Endodermal cell (in vitro differentiated cells): ENCODE results near the gene KRTAP29-1. TPM values are rescaled to one million over a fixed set of nuclear protein-coding genes. Genes with fewer than 3 reads are reported as not detected.
"Not testable (repeated sequence)": the region's sequence is repeated elsewhere in the genome, so short reads cannot be mapped to it uniquely, and the experiment has no call there.

Experiments
- DNase-seq: peaks from one replicate; pipeline ENCODE4 v3.0.0-alpha.2; 2017
- H3K27ac ChIP-seq: 2 replicates; pipeline ENCODE4 v1.5.1; 2013; ENCODE audit warnings: mild to moderate bottlenecking, low read depth, low read length, moderate library complexity
- H3K27me3 ChIP-seq: 2 replicates; pipeline ENCODE4 v1.6.1; 2013; ENCODE audit warnings: mild to moderate bottlenecking, low read length, moderate library complexity; ENCODE audit not compliant: insufficient read depth, control insufficient read depth, poor library complexity, severe bottlenecking
- H3K36me3 ChIP-seq: 2 replicates; pipeline ENCODE4 v1.7.0; 2013; ENCODE audit warnings: mild to moderate bottlenecking, low read length, moderate library complexity; ENCODE audit not compliant: control insufficient read depth, insufficient read depth
- H3K4me1 ChIP-seq: one replicate; pipeline ENCODE4 v1.7.0; 2013; ENCODE audit warnings: low read length; ENCODE audit not compliant: control insufficient read depth, insufficient read depth
- H3K4me3 ChIP-seq: 2 replicates; pipeline ENCODE4 v1.5.1; 2013; ENCODE audit warnings: mild to moderate bottlenecking, low read length, moderate library complexity
- H3K9ac ChIP-seq: 2 replicates; pipeline ENCODE4 v1.6.1; 2013; ENCODE audit warnings: mild to moderate bottlenecking, low read length, moderate library complexity; ENCODE audit not compliant: poor library complexity, severe bottlenecking; ENCODE audit errors: extremely low read depth
- H3K9me3 ChIP-seq: 2 replicates; pipeline ENCODE4 v1.6.1; 2013; ENCODE audit warnings: mild to moderate bottlenecking, low read length, moderate library complexity; ENCODE audit not compliant: control insufficient read depth
- H3K27ac Mint-ChIP-seq: 2 replicates; pipeline ENCODE4 v1.8.0; 2020; ENCODE audit warnings: mixed read lengths
- H3K27me3 Mint-ChIP-seq: 2 replicates; pipeline ENCODE4 v1.8.0; 2021; ENCODE audit warnings: mild to moderate bottlenecking, mixed read lengths; ENCODE audit not compliant: insufficient read depth
- H3K36me3 Mint-ChIP-seq: 2 replicates; pipeline ENCODE4 v1.8.0; 2020; ENCODE audit warnings: low read depth, mixed read lengths
- H3K4me1 Mint-ChIP-seq: 2 replicates; pipeline ENCODE4 v1.8.0; 2020; ENCODE audit warnings: mixed read lengths
- H3K4me3 Mint-ChIP-seq: 2 replicates; pipeline ENCODE4 v1.8.0; 2020; ENCODE audit warnings: mild to moderate bottlenecking, moderate library complexity, mixed read lengths
- H3K9me3 Mint-ChIP-seq: 2 replicates; pipeline ENCODE4 v1.8.0; 2020; ENCODE audit warnings: mild to moderate bottlenecking, mixed read lengths
- CTCF ChIP-seq: fragments of 200-600 bp; sonication (generic); conservative IDR thresholded peaks from 2 replicates; pipeline ENCODE4 v1.5.0; 2021; ENCODE audit warnings: antibody characterized with exemption, mild to moderate bottlenecking
- WGBS, 2 experiments: methylation state at CpG; one replicate each; pipeline versions ENCODE4 v1.1.5 to v1.1.7; 2013; ENCODE audit warnings: missing lambda C conversion rate in 2 of 2, mixed read lengths in 1 of 2; ENCODE audit not compliant: insufficient coverage in 1 of 2, insufficient read length in 1 of 2; 5-methylcytosine and 5-hydroxymethylcytosine counted together
- total RNA-seq, 2 donors: library from RNA; stranded (reverse); fragmentation: NEBNext Ultra II Directional in 1 of 2; extraction: Animal tissue kit (Norgen Biotek cat#: 25700) in 1 of 2; gene quantifications; 2 replicates in 1 of 2; 3 replicates in 1 of 2; pipeline ENCODE4 v1.2.1, GENCODE V29; 2021

Gene KRTAP29-1
- total RNA-seq, 2 donors from 2014 or later = not detected

DNA sequence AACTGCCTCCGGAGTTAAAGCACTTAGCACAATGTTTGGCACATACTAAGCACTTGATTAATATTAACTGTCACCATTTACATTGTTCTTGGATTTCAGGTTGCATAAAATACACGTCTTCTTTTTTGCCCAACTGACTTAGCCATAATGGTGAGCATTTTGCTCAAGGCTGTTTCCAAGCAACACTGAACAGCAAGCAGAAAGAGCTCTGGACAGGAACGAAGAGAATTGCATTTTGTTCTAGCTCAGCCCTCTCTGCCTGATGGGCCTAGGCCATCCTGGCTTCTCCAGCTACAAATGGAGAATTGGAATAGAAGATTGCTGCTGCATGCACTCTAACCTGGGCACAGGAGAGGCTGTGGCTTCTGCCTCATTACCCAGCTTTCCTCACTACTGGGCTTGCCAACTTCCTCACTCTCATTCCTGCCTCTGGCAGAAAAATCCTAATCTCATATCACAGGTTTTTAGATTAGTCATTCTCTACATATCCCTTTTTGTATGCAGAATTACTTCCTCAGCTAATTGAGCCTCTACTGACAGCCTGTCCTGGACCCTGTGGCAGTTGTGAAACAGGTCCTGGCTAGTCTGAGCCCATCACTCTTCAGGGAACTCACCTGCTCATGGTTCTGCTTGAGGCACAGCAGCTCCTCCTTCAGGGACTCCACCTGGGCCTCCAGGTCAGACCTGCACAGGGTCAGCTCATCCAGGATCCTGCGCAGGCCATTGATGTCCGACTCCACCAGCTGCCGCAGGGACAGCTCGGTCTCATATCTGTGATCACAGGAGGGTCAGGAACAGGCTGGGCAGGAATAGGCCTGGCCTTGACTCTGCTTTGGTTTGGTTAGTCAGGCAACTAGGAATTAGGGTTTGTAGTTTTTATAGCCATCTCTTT, 45.5 kb upstream of the KRTAP29-1 start:
- Histone ChIP-seq H3K4me1 (no peaks in the 10 kb centered on the region), H3K36me3 (no peaks in the 10 kb centered on the region), H3K9ac (no peak overlapping the region), H3K4me3 (no peak overlapping the region), H3K9me3 (peaks cover 5% of the 10 kb centered on the region), H3K27ac (no peak overlapping the region), H3K27me3 (peaks cover 9% of the 10 kb centered on the region)
- Mint-ChIP-seq H3K9me3 (peaks cover 12% of the 10 kb centered on the region), H3K27me3 (peaks cover 10% of the 10 kb centered on the region), H3K4me1 (no peaks in the 10 kb centered on the region), H3K4me3 (no peak overlapping the region), H3K36me3 (no peaks in the 10 kb centered on the region), H3K27ac (no peak overlapping the region)
- 90 to 94% methylated on average over 7 of the region's 7 CpGs for WGBS, 2 experiments
- TF ChIP-seq CTCF = no peak
- peak; percentile 35 for DNase-seq

- not testable (repeated sequence) for H3K9ac ChIP-seq
Observed at GRCh38 chr17:41346421-41346820, 43.8 kb upstream of the KRTAP29-1 start.

GRCh38 chr17:41345992-41346391, 43.3 kb upstream of the KRTAP29-1 start:
- Mint-ChIP-seq H3K27ac (no peak overlapping the region), H3K27me3 (peaks cover 14% of the 10 kb centered on the region), H3K4me3 (no peak overlapping the region), H3K9me3 (peaks cover 33% of the 10 kb centered on the region), H3K36me3 (no peaks in the 10 kb centered on the region), H3K4me1 (no peaks in the 10 kb centered on the region)
- Histone ChIP-seq H3K27ac (no peak overlapping the region), H3K36me3 (no peaks in the 10 kb centered on the region), H3K4me1 (no peaks in the 10 kb centered on the region), H3K9me3 (peaks cover 25% of the 10 kb centered on the region), H3K27me3 (no peaks in the 10 kb centered on the region), H3K9ac (no peak overlapping the region), H3K4me3 (no peak overlapping the region)
- no peak for TF ChIP-seq CTCF
- no peak for DNase-seq
- 86 to 97% methylated on average over 3 of the region's 3 CpGs for WGBS, 2 experiments

More at GRCh38 chr17:41346421-41346820, 43.8 kb upstream of the KRTAP29-1 start:
- H3K4me1 ChIP-seq, H3K27ac ChIP-seq, H3K4me1 Mint-ChIP-seq, H3K27me3 ChIP-seq, H3K36me3 Mint-ChIP-seq, H3K4me3 ChIP-seq, H3K27ac Mint-ChIP-seq, H3K4me3 Mint-ChIP-seq, H3K36me3 ChIP-seq: not testable (repeated sequence)
- DNase-seq = peak; percentile 14
- Mint-ChIP-seq H3K9me3 (peaks cover 29% of the 10 kb centered on the region), H3K27me3 (peaks cover 14% of the 10 kb centered on the region)
- peaks cover 21% of the 10 kb centered on the region for H3K9me3 ChIP-seq
- 90 to 95% methylated on average over 8 to 16 of the region's 16 CpGs for WGBS, 2 experiments
